Astrocyte of the hippocampus (primary cell): ENCODE results near the gene ZBTB45.

Source experiments
- DNase-seq: peaks from one replicate; pipeline ENCODE4 v3.0.0; 2011; ENCODE audit warnings: low read depth, low spot score

Gene ZBTB45

GRCh38 chr19:58519355-58520256 lies at the start of gene ZBTB45:
ZBTB45 (minus strand) TSS chr19:58519810; CDS start chr19:58517673, 2,137 bp downstream.
- DNase-seq, result peak; percentile 97

DNA sequence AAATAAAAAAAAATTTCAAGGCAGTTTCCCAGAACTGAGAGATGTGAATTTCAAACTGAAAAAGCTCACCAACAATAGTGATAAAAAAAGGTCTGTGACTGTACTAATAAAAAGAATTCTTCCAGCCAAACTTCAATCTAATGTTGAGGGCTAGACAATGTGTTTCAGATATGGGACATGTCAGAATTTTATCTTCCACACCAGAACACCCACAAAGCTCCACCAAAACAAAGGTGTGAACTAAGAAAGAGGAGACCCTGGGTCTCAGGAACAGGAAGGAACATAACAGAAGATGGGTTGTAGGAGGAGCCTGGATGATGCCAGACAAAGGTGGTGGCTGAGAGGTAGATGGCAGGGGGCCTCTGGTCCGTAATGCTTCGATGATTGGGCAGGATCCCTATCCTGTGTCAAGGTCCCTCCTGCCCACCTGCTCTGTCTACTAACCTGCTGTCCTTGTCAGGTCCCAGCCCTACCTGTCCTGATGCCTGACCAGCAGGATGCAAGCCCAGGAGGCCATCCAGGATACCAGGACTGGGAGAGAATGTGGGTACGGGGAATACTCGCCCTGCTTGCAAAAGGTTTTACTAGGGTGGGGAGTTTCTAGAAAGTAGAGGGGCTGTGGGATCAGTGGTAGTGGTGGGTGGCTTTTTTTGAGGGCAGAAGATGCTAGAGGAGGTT lies 49.0 kb upstream of the ZBTB45 start:
- DNase-seq, result no peak

- no peak for DNase-seq
Measured at GRCh38 chr19:58566989-58567388, 47.4 kb upstream of the ZBTB45 start.

- no peak for DNase-seq
Measured at GRCh38 chr19:58563823-58564222, 44.2 kb upstream of the ZBTB45 start.

- DNase-seq, result peak; percentile 37
Measured at GRCh38 chr19:58563034-58563573, 43.5 kb upstream of the ZBTB45 start.

DNA sequence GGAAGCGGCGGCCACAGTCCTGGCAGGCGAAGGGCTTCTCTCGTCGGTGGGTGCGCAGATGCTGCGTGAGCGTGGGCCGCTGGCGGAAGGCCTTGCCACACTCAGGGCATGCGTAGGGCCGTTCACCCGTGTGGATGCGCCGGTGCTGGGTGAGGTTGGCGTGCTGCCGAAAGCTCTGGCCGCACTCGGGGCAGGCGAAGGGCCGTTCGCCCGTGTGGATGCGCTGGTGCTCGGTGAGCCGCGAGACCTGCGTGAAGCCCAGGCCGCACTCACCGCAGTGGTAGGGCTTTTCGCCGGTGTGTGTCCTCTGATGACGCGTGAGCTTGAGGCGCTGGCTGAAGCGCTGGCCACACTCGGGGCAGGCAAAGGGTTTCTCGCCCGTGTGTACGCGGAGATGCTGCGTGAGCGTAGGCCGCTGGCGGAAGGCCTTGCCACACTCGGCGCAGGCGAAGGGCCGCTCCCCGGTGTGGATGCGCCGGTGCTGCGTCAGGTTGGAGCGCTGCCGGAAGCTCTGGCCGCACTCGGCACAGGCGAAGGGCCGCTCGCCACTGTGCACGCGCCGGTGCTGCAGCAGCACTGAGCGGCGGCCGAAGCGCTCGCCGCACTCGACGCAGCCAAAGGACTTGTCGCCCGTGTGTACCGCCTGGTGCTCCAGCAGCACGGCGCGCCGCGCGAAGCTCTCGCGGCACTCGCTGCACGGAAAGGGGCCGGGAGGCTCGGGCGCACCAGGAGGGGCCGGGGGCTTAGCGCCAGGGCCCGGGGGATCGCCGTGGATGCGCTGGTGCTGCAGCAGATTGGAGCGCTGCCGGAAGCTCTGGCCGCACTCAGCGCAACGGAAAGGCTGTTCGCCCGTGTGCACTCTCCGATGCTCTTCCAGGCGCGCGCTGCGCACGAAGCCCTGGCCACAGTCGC lies 42.8 kb upstream of the ZBTB45 start:
- DNase-seq, result peak; percentile 69

GRCh38 chr19:58561373-58562121 lies 41.9 kb upstream of the ZBTB45 start:
- no peak for DNase-seq

- no peak for DNase-seq
Measured at GRCh38 chr19:58560921-58561320, 41.3 kb upstream of the ZBTB45 start.

DNA sequence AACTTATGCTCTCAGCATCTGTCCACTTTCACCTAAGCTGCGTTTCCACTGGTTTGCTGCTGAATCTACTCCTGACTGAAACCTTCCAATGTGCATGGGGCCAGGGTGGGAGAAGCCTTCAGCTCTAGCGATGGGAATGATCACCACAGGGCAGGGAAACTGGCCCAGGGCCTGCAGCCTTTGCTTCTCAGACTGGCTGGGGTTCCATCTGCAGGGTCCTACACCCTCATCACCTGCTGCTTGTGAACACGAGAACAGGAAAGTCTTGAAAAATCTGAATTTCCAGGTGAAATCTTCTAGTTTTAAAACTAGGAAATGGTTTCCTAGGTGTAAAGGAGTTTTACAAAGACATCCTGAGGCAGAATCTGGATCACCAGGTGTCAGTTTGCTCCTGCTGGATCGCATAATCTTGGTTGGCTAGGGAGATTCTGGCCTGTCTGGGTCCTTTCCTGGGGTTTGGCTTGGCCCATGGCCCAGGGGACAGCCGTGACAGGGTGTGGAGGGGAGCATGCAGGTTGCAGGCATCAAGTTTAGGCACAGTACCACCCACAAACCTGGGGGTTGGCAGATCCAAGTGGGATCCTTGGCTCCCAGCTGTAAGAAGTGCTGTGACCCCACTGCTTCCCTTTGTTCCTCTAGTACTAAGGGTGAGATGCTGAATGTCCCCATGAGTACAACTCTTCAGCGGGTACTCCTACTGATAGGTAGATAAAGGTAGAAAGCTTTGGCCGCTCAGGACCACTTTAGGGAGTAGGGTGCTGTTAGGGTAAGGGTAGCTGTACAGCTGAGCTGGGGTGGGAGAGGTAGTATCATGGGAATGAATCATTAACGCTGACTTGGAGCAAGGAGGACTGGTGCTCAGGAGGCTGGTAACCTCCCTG lies 40.6 kb upstream of the ZBTB45 start:
- no peak for DNase-seq

GRCh38 chr19:58559275-58560006 lies 39.8 kb upstream of the ZBTB45 start:
- peak; percentile 94 for DNase-seq

DNA sequence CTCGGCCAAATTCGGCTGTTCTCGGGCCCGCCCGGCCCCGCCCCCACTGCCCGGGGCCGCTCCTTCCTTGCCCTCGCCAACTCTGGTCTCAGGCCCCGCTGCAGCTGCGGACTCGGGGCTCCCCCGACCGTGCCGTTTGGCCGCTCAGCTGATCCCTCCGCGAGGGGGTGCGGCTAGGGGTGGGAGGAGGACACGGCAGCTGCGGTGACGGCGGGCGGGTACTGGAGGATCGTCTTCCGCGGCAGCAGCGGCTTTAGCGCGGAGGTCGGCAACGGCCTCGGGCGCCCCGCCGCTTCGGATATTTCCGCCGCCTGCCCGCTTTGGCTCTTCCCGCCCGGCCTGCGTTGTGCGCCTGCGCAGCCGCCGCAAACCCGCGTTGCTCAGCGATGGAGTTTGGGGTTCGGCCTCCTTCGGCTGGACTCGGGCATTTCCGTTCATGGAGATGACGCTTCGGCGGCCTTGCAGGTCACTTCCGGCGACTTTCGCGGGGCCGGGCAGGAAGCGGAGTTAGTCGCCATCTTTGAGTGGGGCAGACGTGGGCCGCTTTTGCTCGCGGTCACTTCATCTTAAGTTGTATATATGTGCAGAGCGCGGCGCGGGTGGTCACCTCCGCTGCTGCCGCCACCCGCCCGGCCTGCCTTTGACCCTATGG lies 39.1 kb upstream of the ZBTB45 start:
- peak; percentile 100 for DNase-seq

GRCh38 chr19:58558066-58558622 lies 38.5 kb upstream of the ZBTB45 start, which contains the start of gene UBE2M:
UBE2M (minus strand) TSS chr19:58558611; CDS start chr19:58558381, 230 bp downstream.
- DNase-seq, result no peak

DNA sequence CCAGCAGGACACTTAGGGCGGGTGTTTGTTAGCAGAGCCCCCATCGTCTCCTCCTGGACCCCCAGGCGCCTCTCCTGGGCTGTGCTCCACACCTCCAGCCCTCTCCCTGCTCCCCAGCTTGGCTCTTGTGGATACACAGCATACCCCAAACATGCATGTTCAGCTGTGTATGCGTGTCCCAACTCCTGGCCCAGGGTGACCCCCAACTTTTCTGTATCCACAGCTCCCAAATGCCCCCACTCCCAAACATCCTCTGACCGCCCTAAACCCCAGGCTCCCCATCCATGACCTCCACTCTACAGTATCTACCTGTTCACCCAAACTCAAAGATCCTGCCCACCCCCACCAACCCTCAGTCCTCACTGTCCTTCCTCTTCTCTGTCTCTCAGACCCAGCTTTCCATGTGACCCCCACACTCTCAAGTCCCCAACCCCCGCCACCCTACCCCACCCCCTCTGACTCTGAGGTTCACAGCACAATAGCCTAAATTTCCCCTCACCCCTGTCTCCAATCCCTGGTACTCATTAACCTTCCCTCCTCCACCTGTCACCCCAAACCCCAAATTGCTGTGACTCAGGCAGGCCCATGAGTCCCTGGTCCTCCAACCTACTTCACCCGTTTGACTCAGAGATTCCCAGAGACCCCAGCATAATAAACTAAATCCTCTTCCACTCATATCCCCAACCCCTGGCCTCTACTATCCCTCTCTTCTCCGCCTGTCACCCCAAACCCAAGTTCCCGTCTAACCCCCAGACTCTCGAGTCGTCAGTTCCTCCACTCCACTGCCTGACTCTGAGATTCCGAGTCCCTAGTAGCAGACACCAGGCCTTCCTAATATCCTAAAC lies 37.8 kb upstream of the ZBTB45 start:
- no peak for DNase-seq

DNA sequence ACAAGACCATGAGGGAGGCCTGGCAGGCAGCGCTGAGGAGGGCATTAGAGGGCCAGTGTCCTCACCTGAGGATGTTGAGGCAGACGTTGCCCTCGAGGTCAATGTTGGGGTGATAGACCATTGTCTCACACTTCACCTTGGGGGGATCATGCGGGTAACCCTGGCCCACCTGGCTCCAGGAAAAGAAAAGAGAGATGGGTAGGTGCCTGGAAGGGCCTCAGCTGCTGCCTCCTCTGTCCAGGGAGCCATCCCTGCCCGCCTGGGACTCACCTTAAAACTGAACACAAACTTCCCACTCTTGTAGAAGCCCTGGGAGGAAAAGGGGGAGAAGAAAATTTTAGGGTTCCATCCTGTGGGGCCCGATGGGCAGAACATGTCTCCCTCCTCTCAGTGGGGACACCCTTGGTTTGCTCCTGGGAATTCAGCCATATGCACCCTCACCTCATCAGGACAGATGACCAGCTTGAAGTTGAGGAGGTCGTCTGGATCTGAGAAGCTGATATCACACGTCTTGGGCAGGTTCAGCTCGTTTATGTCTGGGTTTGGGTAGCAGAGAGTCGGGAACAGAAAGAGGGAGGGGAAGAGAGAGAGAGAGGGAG lies 37.1 kb upstream of the ZBTB45 start:
- no peak for DNase-seq

- DNase-seq, result no peak
Measured at GRCh38 chr19:58555920-58556621, 36.5 kb upstream of the ZBTB45 start.

- DNase-seq, result no peak
Measured at GRCh38 chr19:58555369-58555885, 35.8 kb upstream of the ZBTB45 start.
